OCI-LY1 (cell line): ENCODE data around the gene SPDYE2.
"Not testable (repeated sequence)": the region's sequence is repeated elsewhere in the genome, so short reads cannot be mapped to it uniquely, and the experiment has no call there.

Experiments
- CTCF ChIP-seq: fragments of 200-600 bp; sonication (generic), shearing (Covaris generic); IDR thresholded peaks from 2 replicates; pipeline ENCODE4 v1.5.1; 2017; ENCODE audit warnings: mild to moderate bottlenecking, antibody characterized with exemption, low read length, moderate library complexity, mixed read lengths
- EZH2 ChIP-seq: fragments of 200-600 bp; sonication (generic), shearing (Covaris generic); IDR thresholded peaks from 2 replicates; pipeline ENCODE4 v1.8.0; 2017; ENCODE audit warnings: borderline replicate concordance, mixed run types, mild to moderate bottlenecking, antibody characterized with exemption, low read length, moderate library complexity, mixed read lengths

GRCh38 chr7:102611013-102611674, 60.1 kb downstream of the SPDYE2 start:
- not testable (repeated sequence) for TF ChIP-seq CTCF, EZH2
